Vagina (tissue), 2 donors: ENCODE data around the gene EPHB1.

Experiments used
- POLR2A ChIP-seq, 2 donors: fragments of 450-650 bp; IDR thresholded peaks; one replicate each; pipeline ENCODE4 v1.6.1; 2017; ENCODE audit warnings: antibody characterized with exemption in 2 of 2, mild to moderate bottlenecking in 2 of 2, moderate library complexity in 2 of 2
- POLR2AphosphoS5 ChIP-seq, 2 donors: sonication (generic); formaldehyde crosslinking; IDR thresholded peaks; one replicate each; pipeline ENCODE4 v1.9.0; 2017; ENCODE audit warnings: antibody characterized with exemption in 2 of 2, mild to moderate bottlenecking in 2 of 2, low read depth in 1 of 2; ENCODE audit not compliant: insufficient read depth in 1 of 2
- TF ChIP-seq, protein P1 (sequence below), 3 experiments: fragments of 450-650 bp in 2 of 3; fragments of 200-600 bp in 1 of 3; sonication (generic) in 1 of 3; IDR thresholded peaks; one replicate each; pipeline ENCODE4 v1.5.1; 2017 to 2019; ENCODE audit warnings: antibody characterized with exemption in 3 of 3, mild to moderate bottlenecking in 2 of 3, moderate library complexity in 2 of 3

- TF ChIP-seq, protein P1, sequence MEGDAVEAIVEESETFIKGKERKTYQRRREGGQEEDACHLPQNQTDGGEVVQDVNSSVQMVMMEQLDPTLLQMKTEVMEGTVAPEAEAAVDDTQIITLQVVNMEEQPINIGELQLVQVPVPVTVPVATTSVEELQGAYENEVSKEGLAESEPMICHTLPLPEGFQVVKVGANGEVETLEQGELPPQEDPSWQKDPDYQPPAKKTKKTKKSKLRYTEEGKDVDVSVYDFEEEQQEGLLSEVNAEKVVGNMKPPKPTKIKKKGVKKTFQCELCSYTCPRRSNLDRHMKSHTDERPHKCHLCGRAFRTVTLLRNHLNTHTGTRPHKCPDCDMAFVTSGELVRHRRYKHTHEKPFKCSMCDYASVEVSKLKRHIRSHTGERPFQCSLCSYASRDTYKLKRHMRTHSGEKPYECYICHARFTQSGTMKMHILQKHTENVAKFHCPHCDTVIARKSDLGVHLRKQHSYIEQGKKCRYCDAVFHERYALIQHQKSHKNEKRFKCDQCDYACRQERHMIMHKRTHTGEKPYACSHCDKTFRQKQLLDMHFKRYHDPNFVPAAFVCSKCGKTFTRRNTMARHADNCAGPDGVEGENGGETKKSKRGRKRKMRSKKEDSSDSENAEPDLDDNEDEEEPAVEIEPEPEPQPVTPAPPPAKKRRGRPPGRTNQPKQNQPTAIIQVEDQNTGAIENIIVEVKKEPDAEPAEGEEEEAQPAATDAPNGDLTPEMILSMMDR (IDR thresholded peaks at IDR 0.05) = no peak
- TF ChIP-seq POLR2A (IDR thresholded peaks at IDR 0.05) (no peak), POLR2AphosphoS5 (IDR thresholded peaks at IDR 0.05; ENCODE audit: insufficient read depth in 1 of 2, low read depth in 1 of 2) (no peak)
Observed at GRCh38 chr3:135235541-135235940, 440.5 kb downstream of the EPHB1 start.
